ENCODE measurements around the gene ZFYVE16.
"Not testable (repeated sequence)": the region's sequence is repeated elsewhere in the genome, so short reads cannot be mapped to it uniquely, and the experiment has no call there.

The ZFYVE16 gene

GRCh38 chr5:80466669-80467485 is 59.0 kb downstream of the ZFYVE16 start:
- H3K9me3 ChIP-seq (ENCODE audit: control insufficient read depth, low read length): peaks cover 17% of the 10 kb centered on the region
- WGBS, 2 experiments (ENCODE audit: insufficient coverage in 2 of 2): 88 to 92% methylated on average over 1 of the region's 4 CpGs
- no peaks in the 10 kb centered on the region for H3K4me1 ChIP-seq (ENCODE audit: control insufficient read depth, insufficient read depth, low read length, poor library complexity, severe bottlenecking)
- peaks cover 76% of the 10 kb centered on the region for H3K36me3 ChIP-seq (ENCODE audit: control insufficient read depth, insufficient read depth, low read length)
- no peak overlapping the region for H3K4me3 ChIP-seq (ENCODE audit: extremely low read depth, insufficient read depth, low read length, poor library complexity, severe bottlenecking)
- no peak overlapping the region for H3K27ac ChIP-seq (ENCODE audit: low read depth, low read length, severe bottlenecking)

- H3K9me3 ChIP-seq (ENCODE audit: control insufficient read depth, low read length): peaks cover 13% of the 10 kb centered on the region
- no CpG with 5 or more reads among the region's 1 CpG for WGBS, 2 experiments (ENCODE audit: insufficient coverage in 2 of 2)
- H3K4me3 ChIP-seq (ENCODE audit: extremely low read depth, insufficient read depth, low read length, poor library complexity, severe bottlenecking): no peak overlapping the region
- H3K36me3 ChIP-seq (ENCODE audit: control insufficient read depth, insufficient read depth, low read length): peaks cover 76% of the 10 kb centered on the region
- no peak overlapping the region for H3K27ac ChIP-seq (ENCODE audit: low read depth, low read length, severe bottlenecking)
- H3K4me1 ChIP-seq (ENCODE audit: control insufficient read depth, insufficient read depth, low read length, poor library complexity, severe bottlenecking): no peaks in the 10 kb centered on the region
Measured at GRCh38 chr5:80468131-80468530, 60.3 kb downstream of the ZFYVE16 start.

GRCh38 chr5:80470631-80471030 is 62.8 kb downstream of the ZFYVE16 start:
- H3K9me3 ChIP-seq (ENCODE audit: control insufficient read depth, low read length); H3K4me3 ChIP-seq (ENCODE audit: extremely low read depth, insufficient read depth, low read length, poor library complexity, severe bottlenecking); H3K27ac ChIP-seq (ENCODE audit: low read depth, low read length, severe bottlenecking); H3K4me1 ChIP-seq (ENCODE audit: control insufficient read depth, insufficient read depth, low read length, poor library complexity, severe bottlenecking): not testable (repeated sequence)
- peaks cover 71% of the 10 kb centered on the region for H3K36me3 ChIP-seq (ENCODE audit: control insufficient read depth, insufficient read depth, low read length)
- WGBS, 2 experiments (ENCODE audit: insufficient coverage in 2 of 2): no CpG with 5 or more reads among the region's 2 CpGs

DNA sequence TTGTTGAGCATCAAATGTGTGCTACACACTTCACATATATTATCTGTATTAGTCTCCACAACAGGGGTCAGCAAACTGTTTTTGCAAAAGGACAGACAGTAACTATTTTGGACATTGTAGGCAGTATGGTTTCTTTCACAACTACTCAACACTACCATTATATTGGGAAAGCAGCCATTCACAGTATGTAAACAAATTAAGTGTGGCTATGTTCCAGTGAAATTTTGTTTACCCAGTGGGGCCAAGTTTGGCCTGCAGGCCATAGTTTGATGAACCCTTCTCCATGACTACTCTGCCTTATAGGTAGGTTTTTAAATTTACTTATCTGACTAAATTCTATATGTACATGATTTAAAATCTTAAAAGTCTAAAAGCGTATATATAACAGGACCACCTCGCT is 67.1 kb downstream of the ZFYVE16 start:
- Histone ChIP-seq H3K36me3 (ENCODE audit: control insufficient read depth, insufficient read depth, low read length) (peaks cover 62% of the 10 kb centered on the region), H3K27ac (ENCODE audit: low read depth, low read length, severe bottlenecking) (no peak overlapping the region), H3K4me3 (ENCODE audit: extremely low read depth, insufficient read depth, low read length, poor library complexity, severe bottlenecking) (no peak overlapping the region), H3K4me1 (ENCODE audit: control insufficient read depth, insufficient read depth, low read length, poor library complexity, severe bottlenecking) (no peaks in the 10 kb centered on the region), H3K9me3 (ENCODE audit: control insufficient read depth, low read length) (peaks cover 4% of the 10 kb centered on the region)
- WGBS, 2 experiments (ENCODE audit: insufficient coverage in 2 of 2): 100% methylated on average over 1 of the region's 2 CpGs; no CpG with 5 or more reads in 1 of the 2 experiments

GRCh38 chr5:80479713-80480112 is 71.8 kb downstream of the ZFYVE16 start:
- Histone ChIP-seq H3K4me1 (ENCODE audit: control insufficient read depth, insufficient read depth, low read length, poor library complexity, severe bottlenecking) (no peaks in the 10 kb centered on the region), H3K27ac (ENCODE audit: low read depth, low read length, severe bottlenecking) (no peak overlapping the region), H3K4me3 (ENCODE audit: extremely low read depth, insufficient read depth, low read length, poor library complexity, severe bottlenecking) (no peak overlapping the region), H3K36me3 (ENCODE audit: control insufficient read depth, insufficient read depth, low read length) (peaks cover 44% of the 10 kb centered on the region), H3K9me3 (ENCODE audit: control insufficient read depth, low read length) (no peaks in the 10 kb centered on the region)

DNA sequence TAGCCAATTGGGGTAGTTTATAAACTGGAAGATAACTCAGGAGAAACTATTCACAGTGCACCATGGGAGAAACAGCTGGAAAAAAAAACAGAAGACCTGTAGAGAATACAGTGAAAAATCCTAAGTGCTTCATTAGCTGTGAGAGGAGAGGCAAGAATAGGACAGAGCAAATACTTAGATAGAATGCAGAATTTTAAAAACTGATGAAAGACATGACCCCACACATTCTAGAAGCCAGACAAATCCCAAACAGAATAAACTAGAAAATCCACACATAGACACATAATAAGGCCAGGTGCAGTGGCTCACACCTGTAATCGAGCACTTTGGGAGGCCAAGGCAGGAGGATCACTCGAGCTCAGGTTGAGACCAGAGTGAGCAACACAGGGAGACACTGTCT is 72.5 kb downstream of the ZFYVE16 start:
- no peaks in the 10 kb centered on the region for H3K9me3 ChIP-seq (ENCODE audit: control insufficient read depth, low read length)
- no peak overlapping the region for H3K4me3 ChIP-seq (ENCODE audit: extremely low read depth, insufficient read depth, low read length, poor library complexity, severe bottlenecking)
- no peak overlapping the region for H3K27ac ChIP-seq (ENCODE audit: low read depth, low read length, severe bottlenecking)
- no peaks in the 10 kb centered on the region for H3K4me1 ChIP-seq (ENCODE audit: control insufficient read depth, insufficient read depth, low read length, poor library complexity, severe bottlenecking)
- H3K36me3 ChIP-seq (ENCODE audit: control insufficient read depth, insufficient read depth, low read length): peaks cover 37% of the 10 kb centered on the region
- WGBS, 2 experiments (ENCODE audit: insufficient coverage in 2 of 2): 87 to 100% methylated on average over 2 of the region's 2 CpGs

DNA sequence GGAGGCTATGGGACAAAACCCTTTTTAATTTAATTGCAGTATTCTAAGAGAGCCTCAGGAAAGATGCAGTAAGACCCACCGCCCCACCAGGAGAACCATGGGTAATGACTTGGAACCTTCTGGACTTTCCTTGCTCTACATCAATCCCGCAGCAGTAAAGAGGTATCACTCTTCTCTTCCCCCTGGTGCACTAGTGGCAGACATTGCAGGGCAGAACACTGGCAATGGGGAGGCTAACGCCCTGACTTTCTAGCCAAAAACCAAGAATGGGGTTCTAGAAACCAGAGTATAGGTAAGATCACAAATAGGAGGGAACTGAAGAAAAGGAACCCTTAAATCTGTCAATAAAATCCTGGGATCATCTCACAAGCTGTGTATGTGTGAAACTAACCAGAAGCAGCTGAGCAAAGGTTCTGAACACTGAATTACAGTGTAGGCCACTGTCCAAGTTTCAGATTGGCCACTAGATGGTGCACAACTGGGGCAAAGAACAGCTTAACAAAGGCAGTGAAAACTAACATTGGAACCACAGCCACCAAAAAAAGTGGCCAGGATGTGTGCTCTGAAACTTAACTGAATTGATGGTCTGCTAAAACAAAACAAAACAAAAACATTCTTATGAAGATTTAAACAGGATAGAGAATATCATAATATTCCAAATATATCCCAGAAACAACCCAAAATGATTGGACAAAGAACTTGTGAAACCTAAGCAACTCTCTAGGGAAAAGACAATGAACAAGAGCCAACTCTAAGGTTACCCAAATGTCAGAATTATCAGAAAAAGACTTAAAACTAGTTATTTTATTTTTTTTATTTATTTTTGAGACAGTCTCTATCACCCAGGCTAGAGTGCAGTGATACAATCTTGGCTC is 73.4 kb downstream of the ZFYVE16 start:
- no peaks in the 10 kb centered on the region for H3K4me1 ChIP-seq (ENCODE audit: control insufficient read depth, insufficient read depth, low read length, poor library complexity, severe bottlenecking)
- H3K27ac ChIP-seq (ENCODE audit: low read depth, low read length, severe bottlenecking): no peak overlapping the region
- peaks cover 30% of the 10 kb centered on the region for H3K36me3 ChIP-seq (ENCODE audit: control insufficient read depth, insufficient read depth, low read length)
- 71% methylated on average over 1 of the region's 3 CpGs; no CpG with 5 or more reads in 1 of the 2 experiments for WGBS, 2 experiments (ENCODE audit: insufficient coverage in 2 of 2)
- no peak overlapping the region for H3K4me3 ChIP-seq (ENCODE audit: extremely low read depth, insufficient read depth, low read length, poor library complexity, severe bottlenecking)
- no peaks in the 10 kb centered on the region for H3K9me3 ChIP-seq (ENCODE audit: control insufficient read depth, low read length)

- Histone ChIP-seq H3K36me3 (ENCODE audit: control insufficient read depth, insufficient read depth, low read length) (peaks cover 27% of the 10 kb centered on the region), H3K9me3 (ENCODE audit: control insufficient read depth, low read length) (no peaks in the 10 kb centered on the region), H3K27ac (ENCODE audit: low read depth, low read length, severe bottlenecking) (no peak overlapping the region), H3K4me1 (ENCODE audit: control insufficient read depth, insufficient read depth, low read length, poor library complexity, severe bottlenecking) (no peaks in the 10 kb centered on the region), H3K4me3 (ENCODE audit: extremely low read depth, insufficient read depth, low read length, poor library complexity, severe bottlenecking) (no peak overlapping the region)
- 95 to 100% methylated on average over 2 to 3 of the region's 4 CpGs for WGBS, 2 experiments (ENCODE audit: insufficient coverage in 2 of 2)
Measured at GRCh38 chr5:80482578-80482977, 74.7 kb downstream of the ZFYVE16 start.

DNA sequence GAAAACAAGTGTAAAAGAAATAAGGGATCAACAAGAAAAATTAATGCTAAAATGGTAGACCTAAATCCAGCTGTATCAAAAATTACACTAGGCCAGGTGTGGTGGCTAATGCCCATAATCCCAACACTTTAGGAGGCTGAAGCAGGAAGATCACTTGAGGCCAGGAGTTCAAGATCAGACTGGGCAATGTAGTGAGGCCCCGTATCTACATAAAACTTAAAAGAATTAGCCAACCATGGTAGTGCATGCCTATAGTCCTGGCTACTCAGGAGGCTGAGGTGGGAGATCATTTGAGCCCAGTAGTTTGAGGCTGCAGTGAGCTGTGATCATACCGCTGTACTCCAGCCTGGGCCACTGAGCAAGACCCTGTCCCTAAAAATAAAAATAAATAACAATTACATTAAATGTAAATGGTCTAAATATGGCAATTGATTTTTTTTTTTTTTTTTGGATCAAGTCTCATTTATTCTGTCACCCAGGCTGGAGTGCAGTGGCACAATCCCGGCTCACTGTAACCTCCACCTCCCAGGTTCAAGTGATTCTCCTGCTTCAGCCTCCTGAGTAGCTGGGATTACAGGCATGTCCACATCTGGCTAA is 75.9 kb downstream of the ZFYVE16 start:
- Histone ChIP-seq H3K36me3 (ENCODE audit: control insufficient read depth, insufficient read depth, low read length) (peaks cover 24% of the 10 kb centered on the region), H3K4me3 (ENCODE audit: extremely low read depth, insufficient read depth, low read length, poor library complexity, severe bottlenecking) (no peak overlapping the region), H3K9me3 (ENCODE audit: control insufficient read depth, low read length) (no peaks in the 10 kb centered on the region), H3K27ac (ENCODE audit: low read depth, low read length, severe bottlenecking) (no peak overlapping the region), H3K4me1 (ENCODE audit: control insufficient read depth, insufficient read depth, low read length, poor library complexity, severe bottlenecking) (no peaks in the 10 kb centered on the region)
- WGBS, 2 experiments (ENCODE audit: insufficient coverage in 2 of 2): 100% methylated on average over 1 of the region's 3 CpGs

- Histone ChIP-seq H3K4me1 (ENCODE audit: control insufficient read depth, insufficient read depth, low read length, poor library complexity, severe bottlenecking) (no peaks in the 10 kb centered on the region), H3K4me3 (ENCODE audit: extremely low read depth, insufficient read depth, low read length, poor library complexity, severe bottlenecking) (peak overlapping the region; percentile 58), H3K27ac (ENCODE audit: low read depth, low read length, severe bottlenecking) (peak overlapping the region; percentile 76), H3K36me3 (ENCODE audit: control insufficient read depth, insufficient read depth, low read length) (peaks cover 5% of the 10 kb centered on the region), H3K9me3 (ENCODE audit: control insufficient read depth, low read length) (no peaks in the 10 kb centered on the region)
- WGBS, 2 experiments (ENCODE audit: insufficient coverage in 2 of 2): 69 to 77% methylated on average over 13 to 18 of the region's 18 CpGs
Measured at GRCh38 chr5:80487444-80487828, 79.6 kb downstream of the ZFYVE16 start.
